Tibial artery (tissue), 4 donors: Measurements from ENCODE around the gene SOHLH1.

ENCODE experiments used
- DNase-seq, 2 donors: peaks; one replicate each; pipeline ENCODE4 v3.0.0-alpha.2; 2019
- H3K27ac ChIP-seq, 2 donors: fragments of 200-600 bp; sonication (generic) in 1 of 2; 1 replicate in 1 of 2; 2 replicates in 1 of 2; pipeline ENCODE4 v1.5.1; 2018 to 2019; ENCODE audit warnings: mild to moderate bottlenecking in 1 of 2
- H3K27me3 ChIP-seq, 2 donors: fragments of 200-600 bp; sonication (generic) in 1 of 2; one replicate each; pipeline versions ENCODE4 v1.5.1 to v1.6.0; 2016 to 2019
- H3K36me3 ChIP-seq, 3 donors: fragments of 200-600 bp; sonication (generic) in 2 of 3; one replicate each; pipeline ENCODE4 v1.5.1; 2016 to 2019; ENCODE audit warnings: mild to moderate bottlenecking in 2 of 3
- H3K4me1 ChIP-seq, 4 donors: fragments of 200-600 bp; sonication (generic) in 2 of 4; 1 replicate in 3 of 4; 2 replicates in 1 of 4; pipeline ENCODE4 v1.5.1; 2016 to 2019
- H3K4me3 ChIP-seq, 2 donors: fragments of 200-600 bp; sonication (generic) in 1 of 2; 1 replicate in 1 of 2; 2 replicates in 1 of 2; pipeline ENCODE4 v1.5.1; 2018 to 2019; ENCODE audit warnings: mild to moderate bottlenecking in 2 of 2
- H3K9me3 ChIP-seq, 3 donors: fragments of 200-600 bp; sonication (generic) in 1 of 3; one replicate each; pipeline ENCODE4 v1.5.1; 2016 to 2019
- CTCF ChIP-seq, 2 experiments: fragments of 200-600 bp in 1 of 2; fragments of 450-650 bp in 1 of 2; IDR thresholded peaks; one replicate each; pipeline ENCODE4 v1.5.1; 2017 to 2019; ENCODE audit warnings: antibody characterized with exemption in 2 of 2, mild to moderate bottlenecking in 1 of 2, moderate library complexity in 1 of 2
- intact Hi-C: fragments of 100-400 bp; cut with DNase I; formaldehyde crosslinking; loops from one replicate; pipeline ENCODE4 v1.15.0; 2023; ENCODE audit warnings: low total_unique reads

The SOHLH1 gene

DNA sequence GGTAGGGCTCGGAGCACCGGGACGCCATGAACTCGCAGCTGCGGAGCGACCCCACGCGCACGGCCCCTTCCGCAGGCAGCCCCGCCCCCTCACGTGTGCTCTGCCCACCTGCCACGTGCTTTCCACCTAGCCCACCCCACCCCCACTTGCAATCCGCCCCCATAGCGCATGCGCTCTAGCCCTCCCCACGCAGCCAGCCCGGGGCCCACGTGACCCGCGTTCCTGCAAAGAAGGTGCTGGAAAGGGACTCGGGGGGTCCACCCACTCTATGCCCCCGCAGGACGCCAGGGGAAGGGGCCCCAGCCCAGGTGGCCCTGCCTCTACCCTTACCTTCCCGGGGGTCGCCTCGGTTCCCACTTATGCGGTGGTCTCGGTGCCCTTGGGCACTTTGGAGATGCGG lies at the start of gene SOHLH1:
Gene SOHLH1 (minus strand): TSS at position 42 of the 400 bp plus-strand sequence. CDS start 14 bp downstream, at position 28.
- intact Hi-C loops: no loop called here
- Histone ChIP-seq H3K4me1 (peaks cover 0 to 16% (median 12%) of the 10 kb centered on the region in 4 donors), H3K4me3 (no peak within 1 kb of the TSS), H3K36me3 (no peaks in the 10 kb centered on the region), H3K9me3 (no peaks in the 10 kb centered on the region), H3K27ac (no peak within 1 kb of the TSS), H3K27me3 (peaks cover 0 to 51% of the 10 kb centered on the region in 2 donors)
- no peak for TF ChIP-seq CTCF (IDR thresholded peaks at IDR 0.05)
- DNase-seq: no peak

- Histone ChIP-seq H3K4me1 (no peaks in the 10 kb centered on the region), H3K4me3 (no peak overlapping the region), H3K9me3 (no peaks in the 10 kb centered on the region), H3K27me3 (peaks cover 0 to 61% of the 10 kb centered on the region in 2 donors), H3K36me3 (no peaks in the 10 kb centered on the region), H3K27ac (no peak overlapping the region)
- no peak for DNase-seq
- no peak for TF ChIP-seq CTCF (IDR thresholded peaks at IDR 0.05)
- intact Hi-C loops: no loop called here
These were observed 49.4 kb upstream of the SOHLH1 start for GRCh38 chr9:135748676-135749075.

DNA sequence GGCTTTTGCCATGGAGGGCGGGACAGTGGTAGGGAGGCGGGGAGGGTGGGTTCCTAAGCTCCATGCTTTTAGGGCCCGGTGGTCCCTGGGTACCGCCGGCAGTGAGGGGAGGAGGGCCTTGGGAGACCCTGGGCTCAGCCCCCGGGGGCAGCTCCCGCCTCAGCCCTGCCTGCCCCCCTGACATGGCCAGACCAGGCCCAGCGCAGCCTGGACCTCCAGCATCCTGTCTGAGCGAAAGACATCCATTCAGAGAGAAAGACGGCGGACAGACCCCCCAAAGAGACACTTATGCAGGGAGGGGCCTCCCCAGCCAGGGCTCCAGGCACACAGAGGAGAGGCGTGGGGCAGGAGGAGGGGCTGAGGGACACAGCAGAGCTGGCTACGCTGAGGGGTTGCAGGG lies 48.0 kb upstream of the SOHLH1 start:
- peaks cover 0 to 63% of the 10 kb centered on the region in 2 donors for H3K27me3 ChIP-seq
- intact Hi-C loops: no loop called here
- no peak overlapping the region for H3K4me3 ChIP-seq
- H3K9me3 ChIP-seq: no peaks in the 10 kb centered on the region
- H3K4me1 ChIP-seq: no peaks in the 10 kb centered on the region
- H3K36me3 ChIP-seq: no peaks in the 10 kb centered on the region
- DNase-seq: no peak
- H3K27ac ChIP-seq: no peak overlapping the region
- TF ChIP-seq CTCF (IDR thresholded peaks at IDR 0.05): no peak

GRCh38 chr9:135746565-135746964 lies 47.3 kb upstream of the SOHLH1 start:
- H3K4me3 ChIP-seq: no peak overlapping the region
- TF ChIP-seq CTCF (IDR thresholded peaks at IDR 0.05): no peak
- no peak for DNase-seq
- no peaks in the 10 kb centered on the region for H3K4me1 ChIP-seq
- peaks cover 0 to 69% of the 10 kb centered on the region in 2 donors for H3K27me3 ChIP-seq
- H3K27ac ChIP-seq: no peak overlapping the region
- intact Hi-C loops: no loop called here
- no peaks in the 10 kb centered on the region for H3K9me3 ChIP-seq
- no peaks in the 10 kb centered on the region for H3K36me3 ChIP-seq

DNA sequence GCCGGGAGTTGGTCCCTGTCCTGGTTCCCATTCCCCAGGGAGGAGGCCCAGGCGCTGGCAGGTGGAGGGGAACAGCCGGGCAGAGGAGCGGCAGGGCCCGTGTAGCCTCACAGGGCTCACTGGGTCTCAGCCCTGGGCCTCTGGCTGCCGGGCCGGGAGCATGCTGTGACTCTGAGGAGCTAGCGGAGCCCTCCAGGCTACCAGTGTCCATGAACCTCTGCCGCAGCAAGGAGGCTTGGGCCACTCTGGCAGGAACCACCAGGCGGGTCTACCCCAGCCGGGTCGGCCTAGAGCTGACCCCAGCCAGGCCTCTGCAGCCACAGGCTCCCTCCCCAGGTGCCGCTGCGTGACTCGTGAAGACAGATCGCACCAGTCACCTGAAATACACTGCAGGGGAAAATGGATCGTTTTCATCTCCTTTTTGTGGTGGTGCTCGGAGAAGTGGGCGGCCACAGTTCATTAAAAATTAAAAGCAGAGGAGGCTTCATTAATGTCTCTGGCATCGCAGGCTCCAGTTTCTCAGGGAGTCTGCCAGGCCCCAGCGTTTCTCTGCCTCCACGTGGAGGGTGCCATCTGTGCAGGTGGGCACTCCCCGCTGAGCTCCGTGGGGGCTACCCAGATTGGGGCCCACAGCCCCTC lies 46.5 kb upstream of the SOHLH1 start:
- H3K27ac ChIP-seq: no peak overlapping the region
- peaks cover 0 to 77% of the 10 kb centered on the region in 2 donors for H3K27me3 ChIP-seq
- H3K36me3 ChIP-seq: no peaks in the 10 kb centered on the region
- no peak for DNase-seq
- no peak overlapping the region for H3K4me3 ChIP-seq
- no peaks in the 10 kb centered on the region for H3K9me3 ChIP-seq
- intact Hi-C loops: no loop called here
- H3K4me1 ChIP-seq: no peaks in the 10 kb centered on the region
- TF ChIP-seq CTCF (IDR thresholded peaks at IDR 0.05): no peak

- H3K36me3 ChIP-seq: no peaks in the 10 kb centered on the region
- H3K27ac ChIP-seq: no peak overlapping the region
- intact Hi-C loops: no loop called here
- DNase-seq: no peak
- H3K4me3 ChIP-seq: no peak overlapping the region
- peaks cover 0 to 79% of the 10 kb centered on the region in 2 donors for H3K27me3 ChIP-seq
- no peaks in the 10 kb centered on the region for H3K4me1 ChIP-seq
- TF ChIP-seq CTCF (IDR thresholded peaks at IDR 0.05): no peak
- no peaks in the 10 kb centered on the region for H3K9me3 ChIP-seq
These were observed 45.9 kb upstream of the SOHLH1 start for GRCh38 chr9:135745189-135745588.
